ENCODE results near the gene ACO1.

DNA sequence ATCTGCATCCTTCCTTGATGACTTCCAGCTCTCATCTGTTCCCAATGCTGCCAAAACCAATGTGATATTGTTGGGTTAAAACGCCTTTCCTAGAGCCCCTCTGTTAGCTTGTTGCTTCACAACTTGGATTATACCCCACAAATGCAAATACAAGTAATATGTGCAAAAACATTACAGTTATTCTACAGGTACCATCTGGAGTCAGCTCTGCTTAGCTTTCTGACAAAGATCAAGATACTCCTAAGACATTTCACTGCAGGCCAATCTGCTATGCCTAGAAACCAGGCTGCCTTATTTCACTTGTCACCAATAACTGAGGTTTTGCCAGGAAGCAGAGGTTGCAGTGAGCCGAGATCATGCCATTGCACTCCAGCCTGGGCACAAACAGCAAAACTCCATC, 36.9 kb upstream of the ACO1 start:
- no peak for TF ChIP-seq POLR2A (IDR thresholded peaks at IDR 0.05; ENCODE audit: low read length)
- TF ChIP-seq GATA1 (IDR thresholded peaks at IDR 0.05; ENCODE audit: low read depth, low read length): no peak

Measured in erythroblast (primary cell).